Measurements from ENCODE around the gene BCL7C.
"Not testable (repeated sequence)": the region's sequence is repeated elsewhere in the genome, so short reads cannot be mapped to it uniquely, and the experiment has no call there.

DNA sequence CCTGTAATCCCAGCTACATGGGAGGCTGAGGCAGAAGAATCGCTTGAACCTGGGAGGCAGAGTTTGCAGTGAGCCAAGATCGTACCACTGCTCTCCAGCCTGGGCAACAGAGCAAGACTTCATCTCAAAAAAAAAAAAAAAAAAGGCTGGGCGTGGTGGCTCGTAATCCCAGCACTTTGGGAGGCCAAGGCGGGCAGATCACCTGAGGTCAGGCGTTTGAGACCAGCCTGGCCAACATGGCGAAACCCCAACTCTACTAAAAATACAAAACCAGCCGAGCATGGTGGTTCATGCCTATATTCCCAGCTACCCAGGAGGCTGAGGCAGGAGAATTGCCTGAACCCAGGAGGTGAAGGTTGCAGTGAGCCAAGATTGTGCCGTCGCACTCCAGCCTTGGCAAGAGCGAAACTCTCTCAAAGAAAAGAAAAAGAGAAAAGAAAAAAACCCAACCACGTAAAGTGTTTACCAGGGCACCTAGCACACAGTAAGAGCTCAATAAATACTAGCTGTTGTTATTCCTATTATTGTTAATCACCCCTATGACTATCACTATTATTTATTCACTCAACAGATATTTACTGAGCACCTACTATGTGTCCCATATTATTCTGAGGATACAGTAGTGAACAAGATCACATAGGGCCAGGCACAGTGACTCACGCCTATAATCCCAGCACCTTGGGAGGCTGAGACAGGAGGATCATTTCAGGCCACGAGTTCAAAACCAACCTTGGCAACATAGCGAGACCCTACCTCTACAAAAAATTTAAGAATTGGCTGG, 2.6 kb downstream of the BCL7C start:
- TF ChIP-seq, protein P1, sequence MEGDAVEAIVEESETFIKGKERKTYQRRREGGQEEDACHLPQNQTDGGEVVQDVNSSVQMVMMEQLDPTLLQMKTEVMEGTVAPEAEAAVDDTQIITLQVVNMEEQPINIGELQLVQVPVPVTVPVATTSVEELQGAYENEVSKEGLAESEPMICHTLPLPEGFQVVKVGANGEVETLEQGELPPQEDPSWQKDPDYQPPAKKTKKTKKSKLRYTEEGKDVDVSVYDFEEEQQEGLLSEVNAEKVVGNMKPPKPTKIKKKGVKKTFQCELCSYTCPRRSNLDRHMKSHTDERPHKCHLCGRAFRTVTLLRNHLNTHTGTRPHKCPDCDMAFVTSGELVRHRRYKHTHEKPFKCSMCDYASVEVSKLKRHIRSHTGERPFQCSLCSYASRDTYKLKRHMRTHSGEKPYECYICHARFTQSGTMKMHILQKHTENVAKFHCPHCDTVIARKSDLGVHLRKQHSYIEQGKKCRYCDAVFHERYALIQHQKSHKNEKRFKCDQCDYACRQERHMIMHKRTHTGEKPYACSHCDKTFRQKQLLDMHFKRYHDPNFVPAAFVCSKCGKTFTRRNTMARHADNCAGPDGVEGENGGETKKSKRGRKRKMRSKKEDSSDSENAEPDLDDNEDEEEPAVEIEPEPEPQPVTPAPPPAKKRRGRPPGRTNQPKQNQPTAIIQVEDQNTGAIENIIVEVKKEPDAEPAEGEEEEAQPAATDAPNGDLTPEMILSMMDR (IDR thresholded peaks at IDR 0.05), result not testable (repeated sequence)
- not testable (repeated sequence) for TF ChIP-seq POLR2A (IDR thresholded peaks at IDR 0.05)

Measured in testis (tissue), 2 donors.